CD4-positive, alpha-beta T cell treated with Interferon gamma for 1 hour (primary cell): ENCODE measurements around the gene SLC22A23.

ENCODE experiments used
- DNase-seq: peaks from one replicate; pipeline ENCODE4 v3.0.0-alpha.2; 2020

Gene SLC22A23

GRCh38 chr6:3293271-3294155 lies 163.3 kb downstream of the SLC22A23 start:
- no peak for DNase-seq

GRCh38 chr6:3292431-3293197 lies 164.2 kb downstream of the SLC22A23 start:
- no peak for DNase-seq

- DNase-seq = no peak
These were observed 164.9 kb downstream of the SLC22A23 start for GRCh38 chr6:3291987-3292386.

DNA sequence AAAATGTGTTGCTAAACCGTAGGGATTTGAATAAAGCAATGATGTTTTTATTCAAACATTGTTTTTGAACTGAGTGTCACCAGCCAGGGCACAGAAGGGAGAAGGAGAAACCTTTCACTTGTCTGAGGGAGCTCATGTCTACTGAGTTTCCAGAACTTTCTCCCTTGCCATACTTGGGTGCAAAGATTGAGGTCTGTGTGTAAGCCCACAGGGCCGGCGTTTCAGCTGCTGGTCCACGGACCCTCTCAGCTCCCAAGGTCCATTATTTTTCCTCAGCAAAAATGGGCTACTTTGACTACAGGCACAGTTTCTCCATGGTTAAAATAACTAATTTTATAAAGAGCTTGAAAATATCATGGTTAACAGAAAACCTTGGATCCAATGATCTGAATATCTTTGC lies 165.5 kb downstream of the SLC22A23 start:
- DNase-seq = no peak

- DNase-seq = no peak
These were observed 166.0 kb downstream of the SLC22A23 start for GRCh38 chr6:3290931-3291211.

GRCh38 chr6:3290149-3290930 lies 166.5 kb downstream of the SLC22A23 start:
- no peak for DNase-seq

DNA sequence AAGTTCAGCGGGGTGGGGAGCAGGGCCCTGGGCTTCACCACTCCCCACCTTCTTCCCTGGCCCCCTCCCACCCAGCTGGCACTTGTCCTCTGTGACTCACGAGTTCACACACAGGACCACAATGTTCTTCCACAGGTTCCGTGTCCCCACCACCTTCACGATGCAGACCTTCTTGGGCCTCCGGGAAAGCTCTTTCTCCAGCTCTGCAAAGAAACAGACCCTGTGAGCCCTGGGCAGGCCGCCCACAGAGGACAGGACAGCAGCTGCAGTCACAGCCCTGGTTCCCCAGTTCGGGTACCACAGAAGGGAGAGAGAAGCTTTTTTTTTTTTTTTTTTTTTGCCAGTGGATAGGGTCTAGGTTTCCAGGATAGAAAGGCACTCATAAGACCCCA lies 167.2 kb downstream of the SLC22A23 start:
- DNase-seq = no peak

DNA sequence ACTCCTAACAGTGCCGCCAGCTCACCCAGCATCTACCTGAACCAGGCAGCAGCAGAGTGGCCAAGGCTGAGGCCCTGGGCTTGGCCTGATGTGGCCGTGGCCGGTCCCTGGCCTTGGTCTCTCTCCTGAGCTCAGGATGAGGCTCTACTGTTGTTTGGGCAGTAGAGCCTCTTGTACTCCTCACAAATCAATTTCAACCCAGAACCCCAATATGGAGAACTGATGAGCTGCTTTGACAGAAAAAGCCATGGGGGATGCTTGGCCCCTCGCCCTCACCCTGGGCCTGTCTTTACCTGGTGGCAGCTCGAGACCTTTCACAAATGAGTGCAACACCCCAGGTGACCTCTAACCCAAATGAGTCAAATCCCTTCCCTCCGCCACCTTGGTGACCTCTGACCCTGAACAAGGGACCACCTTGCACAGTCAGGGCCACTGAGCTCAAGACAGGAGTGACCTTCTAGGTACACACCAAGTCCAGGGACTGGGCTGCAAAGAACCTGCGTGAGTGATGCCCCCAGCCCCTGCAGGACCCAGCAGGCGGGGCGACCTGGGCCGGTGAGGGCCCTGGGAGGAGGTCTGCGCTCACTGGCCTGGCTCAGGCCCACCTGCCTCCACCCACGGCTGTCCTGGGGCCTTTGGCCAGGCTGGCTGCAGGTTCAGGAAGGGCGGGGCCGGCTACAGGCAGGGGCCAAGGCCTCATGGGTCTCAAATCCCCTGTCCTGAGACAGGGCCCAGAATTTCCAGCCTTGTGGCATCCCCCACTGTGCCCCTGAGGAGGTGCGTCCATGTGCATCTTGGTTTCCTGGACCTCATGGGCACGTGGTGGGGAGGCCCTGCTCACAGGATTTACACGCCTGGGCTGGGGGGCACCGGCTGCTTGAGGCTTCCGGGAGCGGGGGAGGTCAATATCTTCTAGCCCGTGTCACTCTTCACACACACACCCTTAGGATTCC lies 167.9 kb downstream of the SLC22A23 start:
- DNase-seq = no peak

DNA sequence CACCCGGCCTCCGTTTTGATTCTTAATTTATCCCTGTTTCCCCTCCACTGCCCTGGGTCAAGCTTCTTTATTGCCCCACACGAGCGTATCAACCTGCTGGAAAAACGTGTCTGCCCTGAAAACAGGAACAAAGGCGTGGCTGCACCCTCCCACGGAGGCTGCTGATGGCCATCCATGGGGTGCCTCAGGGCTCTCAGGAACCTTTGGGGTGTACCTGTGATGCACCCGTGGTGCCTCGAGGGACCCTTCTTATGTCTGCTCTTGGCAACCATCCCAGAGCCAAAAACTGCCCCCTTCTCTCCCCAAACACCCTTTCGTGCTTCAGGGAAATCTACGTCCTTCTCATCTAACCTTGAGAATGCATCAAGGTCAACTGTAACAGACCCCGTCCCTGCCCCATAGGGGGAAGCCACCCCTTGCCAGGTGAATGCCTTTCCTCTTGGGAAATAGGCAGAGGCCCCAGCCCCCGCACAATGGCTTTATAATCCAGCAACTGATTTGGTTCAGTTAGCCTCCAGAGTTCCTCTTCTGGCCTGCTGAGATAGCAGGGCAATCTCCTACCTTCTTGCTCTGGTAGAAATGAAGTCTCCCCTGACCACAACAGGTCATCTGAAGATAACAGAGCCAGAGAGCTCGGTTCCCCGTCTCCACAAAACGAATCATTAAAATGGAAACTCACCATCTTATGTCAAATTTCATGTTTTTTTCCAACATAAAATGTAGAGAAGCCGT lies 168.7 kb downstream of the SLC22A23 start:
- DNase-seq = no peak

DNA sequence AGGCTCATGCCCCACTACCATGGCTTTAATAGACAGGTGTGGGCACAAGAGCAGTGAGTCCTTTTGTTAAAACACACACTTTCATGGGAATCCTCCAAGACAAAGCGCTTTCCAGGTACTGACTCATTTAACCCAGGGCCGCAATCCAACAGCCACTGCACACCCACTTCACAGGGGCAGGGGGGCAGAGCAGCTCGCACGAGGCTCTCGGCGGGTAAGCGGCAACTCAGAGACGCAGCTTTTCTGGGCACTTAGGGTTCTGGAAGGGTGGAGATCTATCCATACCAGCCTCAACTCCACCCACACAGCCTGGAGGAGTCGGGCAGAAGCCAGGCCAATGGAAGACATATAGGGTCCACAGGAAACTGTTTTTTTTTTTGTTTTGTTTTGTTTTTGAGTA lies 169.5 kb downstream of the SLC22A23 start:
- DNase-seq = no peak

DNA sequence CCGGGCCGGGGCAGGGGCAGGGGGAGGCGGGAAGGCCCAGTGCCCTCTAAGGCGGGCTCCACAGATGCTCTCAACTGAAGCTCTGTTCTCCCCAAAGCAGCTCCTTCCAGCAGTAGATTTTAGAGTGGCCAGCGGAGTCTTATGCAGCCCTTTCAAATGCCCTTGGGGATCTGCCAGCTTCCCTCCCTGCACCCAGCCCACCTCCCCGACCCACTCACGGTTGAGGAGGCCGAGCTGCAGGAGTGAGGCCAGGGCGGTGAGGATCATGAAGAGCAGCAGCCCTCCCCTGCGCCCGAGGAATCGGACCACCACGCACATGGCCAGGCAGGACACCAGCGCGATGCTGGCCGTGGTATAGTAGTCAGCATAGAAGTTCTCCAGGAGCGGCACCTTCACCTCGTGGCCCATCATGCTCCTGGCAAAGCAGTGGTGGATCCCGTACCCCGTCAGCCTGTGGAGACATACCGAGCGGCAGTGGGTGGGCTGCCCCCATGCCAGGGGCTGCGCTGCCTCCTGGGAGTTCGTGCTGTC lies 170.1 kb downstream of the SLC22A23 start:
- no peak for DNase-seq

- DNase-seq = no peak
These were observed 171.1 kb downstream of the SLC22A23 start for GRCh38 chr6:3285732-3286131.

DNA sequence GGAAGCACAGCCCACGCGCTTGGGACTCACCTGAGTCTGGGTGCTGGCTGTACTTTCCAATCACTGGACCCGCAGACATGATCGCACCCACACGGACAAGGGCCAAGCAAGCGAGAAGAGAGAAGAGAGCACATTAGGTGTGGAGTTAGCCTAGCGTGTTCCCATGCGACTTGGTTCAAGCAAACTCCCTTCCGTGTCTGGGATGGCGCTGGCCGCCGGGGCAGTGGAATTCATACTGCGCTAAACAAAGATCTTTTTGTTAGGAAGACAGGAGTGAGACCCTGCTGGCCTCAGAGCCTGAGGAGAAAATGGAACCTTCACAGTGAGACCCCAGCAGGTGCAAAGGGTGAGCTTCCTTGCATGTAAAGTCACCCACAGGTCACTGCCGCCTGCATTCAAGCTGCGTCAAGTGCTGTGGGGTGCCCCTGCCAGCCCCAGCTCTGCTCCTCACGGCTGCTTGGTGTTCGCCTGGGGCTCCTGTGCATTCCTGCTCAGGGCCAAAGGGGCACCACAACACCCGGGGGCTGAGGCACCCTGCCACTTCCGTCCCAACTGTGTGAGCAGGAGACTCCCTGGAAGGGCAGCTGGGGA lies 171.7 kb downstream of the SLC22A23 start:
- DNase-seq = no peak

DNA sequence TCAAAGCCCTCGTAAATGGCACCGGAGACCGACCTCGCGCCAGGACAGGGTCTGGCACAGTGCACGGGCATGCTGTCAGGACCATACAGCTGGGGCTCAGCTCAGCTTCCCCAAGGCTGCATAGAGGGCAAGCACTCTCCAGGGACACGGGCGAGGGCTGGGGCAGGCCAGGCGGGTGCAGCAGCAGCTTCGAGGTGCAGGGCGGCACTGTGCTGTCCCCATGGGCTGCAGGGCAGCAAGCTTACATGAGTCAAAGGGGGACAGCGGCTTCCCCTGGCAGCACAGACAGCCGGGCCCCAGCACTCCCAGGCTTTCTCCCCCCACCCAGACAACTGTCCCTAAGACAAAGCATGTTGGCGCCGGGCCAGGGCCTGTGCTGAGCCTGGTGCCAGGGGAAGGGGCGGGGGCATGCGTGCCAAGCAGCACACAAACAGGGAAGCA lies 172.4 kb downstream of the SLC22A23 start:
- no peak for DNase-seq

DNA sequence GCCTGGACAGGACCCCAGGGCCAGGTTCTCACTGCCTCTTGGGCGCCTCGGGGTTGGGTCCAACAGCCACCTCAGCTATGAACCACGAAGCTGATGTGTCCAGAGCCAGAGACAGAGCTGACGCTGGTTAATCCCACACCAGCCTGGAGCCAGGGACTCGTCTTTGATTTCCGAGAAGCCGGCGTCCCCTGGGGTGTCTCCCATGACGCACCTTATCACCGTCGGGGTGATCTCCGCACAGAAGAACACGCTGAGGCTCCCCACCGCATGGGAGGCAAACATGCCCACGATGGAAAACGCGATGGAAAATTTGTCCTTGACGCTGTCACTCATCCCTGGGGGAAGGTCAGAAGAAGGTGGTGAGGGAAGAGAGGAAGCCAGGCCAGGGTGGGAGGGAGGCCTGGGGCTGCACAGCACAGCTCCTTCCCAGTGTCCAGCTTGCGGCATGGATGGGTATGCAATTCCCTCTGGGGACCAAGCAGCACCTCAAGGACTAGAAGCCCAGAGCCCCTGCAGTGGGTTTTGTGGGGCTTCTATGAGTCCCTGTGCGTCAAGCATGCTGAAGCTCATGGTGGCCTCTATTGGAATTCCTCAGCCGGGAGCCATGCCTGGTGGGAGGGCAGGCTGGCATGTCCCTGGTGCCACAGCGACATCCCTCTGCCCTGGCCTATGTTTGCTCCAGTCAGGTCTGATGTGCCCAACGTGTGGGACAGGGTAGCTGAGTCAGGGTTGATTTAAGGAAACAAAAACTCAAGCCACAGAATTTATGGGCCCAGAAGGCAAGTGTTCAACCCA lies 173.0 kb downstream of the SLC22A23 start:
- no peak for DNase-seq

GRCh38 chr6:3283241-3283640 lies 173.6 kb downstream of the SLC22A23 start:
- DNase-seq = no peak

DNA sequence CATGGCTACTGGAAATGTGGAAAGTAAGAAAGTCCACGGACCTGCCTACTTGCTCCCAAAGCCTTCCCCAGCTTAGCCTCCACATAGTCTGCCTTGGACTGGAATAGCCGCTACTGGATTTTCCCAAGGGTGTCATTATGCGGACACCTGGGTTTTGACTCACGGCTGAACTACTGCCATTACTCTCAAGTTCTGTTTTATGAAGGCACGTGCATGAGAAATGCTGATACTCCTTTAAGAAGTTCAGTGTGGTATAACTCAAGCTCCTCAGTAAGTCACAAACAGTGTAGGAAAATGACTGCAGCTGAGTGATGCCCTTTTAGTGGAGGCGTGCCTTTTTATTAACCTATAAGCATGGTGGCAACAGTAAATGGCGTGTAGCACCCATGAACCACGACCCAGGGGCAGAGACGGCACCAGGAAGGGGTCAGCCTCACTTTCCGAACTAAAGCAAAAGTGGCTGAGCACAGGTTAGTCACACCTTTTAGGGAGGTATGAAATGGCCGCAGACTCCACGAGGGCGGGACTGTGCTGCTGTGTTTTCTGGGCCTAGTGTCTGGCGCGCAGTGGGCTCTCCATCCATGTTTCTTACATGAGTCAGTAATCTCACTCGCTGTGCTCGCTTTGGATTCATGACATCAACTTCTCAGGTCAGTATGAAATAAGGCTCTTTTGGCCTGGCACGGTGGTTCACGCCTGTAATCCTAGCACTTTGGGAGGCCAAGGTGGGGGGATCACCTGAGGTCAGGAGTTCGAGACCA lies 174.2 kb downstream of the SLC22A23 start:
- no peak for DNase-seq

- no peak for DNase-seq
These were observed 175.0 kb downstream of the SLC22A23 start for GRCh38 chr6:3281631-3282475.
